KBM-7 (cell line): Measurements from ENCODE around the gene WDR74.

Experiments used
- DNase-seq: peaks from one replicate; pipeline ENCODE4 v3.0.0-alpha.2; 2015
- in situ Hi-C: fragments of 300-500 bp; cut with MboI; formaldehyde crosslinking; loops from 2 replicates; pipeline ENCODE4 v1.14.3; 2020; ENCODE audit warnings: low sequenced_read_pairs, low pct_unique_long_range_greater_than_20kb, mixed read lengths

Gene WDR74

DNA sequence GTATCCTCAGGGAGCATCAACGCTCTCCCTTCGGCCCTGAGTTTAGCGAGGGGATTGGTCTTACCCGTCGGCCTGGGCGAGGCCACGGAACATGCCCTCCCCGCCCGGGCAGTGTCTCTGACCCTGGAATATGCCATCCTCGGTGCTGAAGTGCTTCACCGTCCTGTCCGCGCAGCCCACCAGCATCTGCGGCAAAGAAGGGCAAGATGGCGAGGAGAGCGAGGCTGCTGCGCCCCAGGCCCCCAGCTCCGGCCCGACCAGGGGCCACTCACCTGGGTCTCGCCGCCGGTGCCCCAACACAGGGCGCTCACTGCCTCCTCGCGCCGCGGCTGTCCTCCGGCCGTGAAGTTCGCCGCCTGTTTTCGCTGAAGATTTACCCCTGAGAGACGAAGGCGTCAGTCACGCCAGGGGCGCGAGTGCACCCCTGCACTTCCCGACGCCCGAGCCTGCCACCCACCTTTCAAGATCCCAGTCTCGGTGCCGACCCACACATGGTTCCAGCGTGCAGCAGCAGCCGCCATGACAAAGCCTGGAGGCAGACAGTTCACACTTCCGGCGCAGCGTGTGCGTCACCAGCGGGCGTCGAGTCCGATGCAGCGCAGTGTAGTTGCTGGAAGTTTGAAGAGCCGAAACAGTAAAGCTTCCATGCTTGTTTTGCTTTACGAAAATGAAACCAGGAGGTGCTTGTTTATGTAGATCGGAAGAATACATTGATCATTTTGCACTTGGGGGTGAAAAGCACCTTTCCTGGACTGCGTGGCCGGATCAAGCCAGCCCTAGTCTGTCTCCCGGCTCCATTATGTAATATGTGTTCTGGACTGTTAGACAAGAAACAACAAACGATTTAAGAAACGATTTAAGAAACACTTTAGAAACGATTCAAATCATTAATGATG, at the start of gene WDR74:
WDR74 (minus strand) TSS at position 541 of the 896 bp plus-strand sequence; CDS start at position 521, 20 bp downstream.
- in situ Hi-C loops, result no loop called here
- peak; percentile 93 for DNase-seq

DNA sequence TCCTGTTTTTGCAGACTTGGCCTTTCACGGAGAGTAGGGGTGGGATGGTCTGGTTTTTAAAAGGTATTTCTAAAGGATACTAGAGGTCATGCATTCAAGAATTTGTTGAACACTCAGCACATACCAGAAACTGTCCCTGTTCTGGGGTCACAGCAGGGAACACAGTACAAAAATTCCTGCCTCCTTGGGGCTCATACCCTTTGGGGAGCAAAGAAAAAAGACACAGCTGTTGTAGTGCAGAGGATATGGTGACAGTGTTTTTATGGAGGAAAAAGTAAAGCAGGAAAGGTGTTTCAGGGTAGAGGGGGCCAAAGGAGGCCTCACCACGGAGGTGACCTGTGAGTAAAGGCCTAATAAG, 49.7 kb upstream of the WDR74 start:
- in situ Hi-C loops, result no loop called here
- DNase-seq, result no peak

DNA sequence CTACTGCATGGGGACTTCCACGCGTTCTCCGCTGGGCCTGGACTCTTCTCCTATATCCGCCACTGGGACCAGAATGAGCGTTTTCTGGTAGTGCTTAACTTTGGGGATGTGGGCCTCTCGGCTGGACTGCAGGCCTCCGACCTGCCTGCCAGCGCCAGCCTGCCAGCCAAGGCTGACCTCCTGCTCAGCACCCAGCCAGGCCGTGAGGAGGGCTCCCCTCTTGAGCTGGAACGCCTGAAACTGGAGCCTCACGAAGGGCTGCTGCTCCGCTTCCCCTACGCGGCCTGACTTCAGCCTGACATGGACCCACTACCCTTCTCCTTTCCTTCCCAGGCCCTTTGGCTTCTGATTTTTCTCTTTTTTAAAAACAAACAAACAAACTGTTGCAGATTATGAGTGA, 49.0 kb upstream of the WDR74 start:
- DNase-seq, result no peak
- in situ Hi-C loops, result no loop called here

DNA sequence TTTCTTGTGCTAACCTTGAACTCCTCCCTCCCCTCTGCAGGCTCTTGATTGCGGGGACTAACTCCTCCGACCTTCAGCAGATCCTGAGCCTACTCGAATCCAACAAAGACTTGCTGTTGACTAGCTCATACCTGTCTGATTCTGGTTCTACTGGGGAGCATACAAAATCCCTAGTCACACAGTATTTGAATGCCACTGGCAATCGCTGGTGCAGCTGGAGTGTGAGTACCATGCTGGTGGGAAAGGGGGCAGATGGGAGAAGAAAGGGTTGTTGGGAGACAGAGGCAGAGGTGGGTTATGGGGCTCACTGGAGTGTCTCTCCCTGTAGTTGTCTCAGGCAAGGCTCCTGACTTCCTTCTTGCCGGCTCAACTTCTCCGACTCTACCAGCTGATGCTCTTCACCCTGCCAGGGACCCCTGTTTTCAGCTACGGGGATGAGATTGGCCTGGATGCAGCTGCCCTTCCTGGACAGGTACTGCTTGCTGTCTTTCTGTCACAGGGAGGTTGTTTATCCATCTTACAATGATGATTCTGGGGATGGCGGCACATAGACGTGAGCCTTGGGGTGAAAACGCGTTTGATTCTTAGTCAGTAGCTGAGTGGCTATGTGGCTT, 45.9 kb upstream of the WDR74 start:
- no peak for DNase-seq
- in situ Hi-C loops, result no loop called here

DNA sequence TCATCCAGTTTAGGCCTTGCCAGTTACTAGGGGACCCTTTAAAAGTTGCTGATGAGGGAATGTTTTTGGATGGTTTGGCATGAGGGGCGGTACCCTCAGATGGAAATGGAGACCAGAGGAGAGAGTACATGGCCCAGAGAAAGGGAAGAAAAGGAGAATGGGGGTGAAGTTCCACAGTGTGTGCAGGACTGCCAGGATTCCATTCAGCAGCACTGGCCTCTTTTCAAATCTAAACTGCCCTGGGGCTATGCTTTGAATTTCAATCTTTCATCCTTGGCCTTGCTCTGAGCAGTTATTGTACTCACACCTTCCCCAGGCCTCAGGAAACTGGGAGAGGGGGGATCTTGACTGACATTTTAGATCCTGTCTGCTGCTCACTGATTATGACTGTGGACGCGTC, 44.3 kb upstream of the WDR74 start:
- DNase-seq, result no peak
- in situ Hi-C loops, result no loop called here

DNA sequence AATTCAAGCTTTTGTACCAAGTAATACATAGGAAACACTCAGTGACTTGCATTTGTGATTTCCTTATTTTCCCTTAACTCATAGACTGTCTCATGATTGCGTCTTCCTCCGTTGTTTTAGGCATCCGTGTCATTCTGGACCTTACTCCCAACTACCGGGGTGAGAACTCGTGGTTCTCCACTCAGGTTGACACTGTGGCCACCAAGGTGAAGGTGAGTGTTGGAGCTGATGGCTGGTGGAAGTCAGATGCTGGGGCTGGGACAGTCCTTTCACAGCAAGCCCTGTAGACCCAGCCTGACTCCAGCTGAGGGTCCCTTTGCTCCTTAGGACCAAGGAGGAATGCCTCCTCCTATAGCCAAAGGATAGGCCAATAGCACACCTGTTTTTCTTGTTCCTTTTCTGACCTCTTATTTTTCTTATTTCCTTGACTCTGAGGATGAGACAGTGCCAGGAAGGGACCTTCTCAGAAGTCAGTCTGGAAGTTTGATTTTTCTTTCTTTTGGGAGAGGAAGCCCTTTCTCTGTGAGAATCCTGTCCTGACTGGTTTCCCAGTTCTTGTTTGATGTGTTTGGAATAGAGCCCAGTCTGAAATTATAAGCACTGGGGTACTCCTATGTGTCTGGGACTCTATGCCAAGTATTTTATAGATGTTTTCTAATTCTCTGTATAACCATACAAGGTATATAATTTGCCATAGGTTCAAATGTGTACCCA, 43.6 kb upstream of the WDR74 start:
- in situ Hi-C loops, result no loop called here
- no peak for DNase-seq

DNA sequence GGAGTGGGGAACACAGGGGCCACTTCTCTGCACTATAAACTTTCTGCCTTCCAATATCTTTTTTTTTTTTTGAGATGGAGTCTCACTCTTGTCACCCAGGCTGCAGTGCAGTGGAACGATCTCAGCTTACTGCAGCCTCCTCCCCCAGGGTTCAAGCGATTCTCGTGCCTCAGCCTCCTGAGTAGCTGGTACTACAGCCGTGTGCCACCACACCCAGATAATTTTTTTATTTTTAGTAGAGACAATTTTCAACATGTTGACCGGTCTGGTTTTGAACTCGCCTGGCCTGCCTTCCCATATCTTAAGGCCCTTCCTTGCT, 43.0 kb upstream of the WDR74 start:
- no peak for DNase-seq
- in situ Hi-C loops, result no loop called here

DNA sequence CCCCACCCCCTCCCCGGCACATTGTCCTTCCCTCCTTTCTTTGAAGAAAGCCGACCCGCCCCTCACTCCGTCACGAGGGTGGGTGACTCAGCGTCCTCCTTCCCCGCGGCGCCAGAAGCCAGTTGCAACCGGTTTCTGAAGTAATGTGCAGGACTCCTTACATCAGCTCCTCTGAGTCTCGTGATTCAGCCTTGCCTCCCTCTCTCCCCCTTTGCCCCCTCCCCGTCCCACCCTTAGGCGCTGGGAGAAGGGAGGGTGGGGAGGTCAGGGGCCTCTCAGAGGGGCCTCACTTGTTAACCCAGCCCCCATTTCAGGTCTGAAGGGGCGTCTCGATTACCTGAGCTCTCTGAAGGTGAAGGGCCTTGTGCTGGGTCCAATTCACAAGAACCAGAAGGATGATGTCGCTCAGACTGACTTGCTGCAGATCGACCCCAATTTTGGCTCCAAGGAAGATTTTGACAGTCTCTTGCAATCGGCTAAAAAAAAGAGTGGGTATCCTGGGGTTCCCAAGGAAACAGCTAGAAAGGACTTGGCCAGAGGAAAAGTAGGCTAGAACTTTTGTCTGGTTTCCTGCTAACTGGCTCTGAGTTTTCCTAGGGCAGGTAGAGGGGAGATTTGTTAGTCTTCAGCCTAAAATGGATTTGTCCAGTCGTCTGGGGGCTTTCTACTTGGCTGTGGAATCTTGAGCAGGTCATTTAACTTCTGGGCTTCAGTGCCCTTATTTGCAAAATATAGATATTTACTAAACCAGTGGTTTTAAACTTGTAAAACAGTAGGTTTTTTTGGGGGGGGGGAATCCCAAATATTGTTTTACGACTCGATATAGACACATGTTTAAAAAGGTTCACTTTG, 42.4 kb upstream of the WDR74 start:
- DNase-seq, result peak; percentile 97
- in situ Hi-C loops, result no loop called here

DNA sequence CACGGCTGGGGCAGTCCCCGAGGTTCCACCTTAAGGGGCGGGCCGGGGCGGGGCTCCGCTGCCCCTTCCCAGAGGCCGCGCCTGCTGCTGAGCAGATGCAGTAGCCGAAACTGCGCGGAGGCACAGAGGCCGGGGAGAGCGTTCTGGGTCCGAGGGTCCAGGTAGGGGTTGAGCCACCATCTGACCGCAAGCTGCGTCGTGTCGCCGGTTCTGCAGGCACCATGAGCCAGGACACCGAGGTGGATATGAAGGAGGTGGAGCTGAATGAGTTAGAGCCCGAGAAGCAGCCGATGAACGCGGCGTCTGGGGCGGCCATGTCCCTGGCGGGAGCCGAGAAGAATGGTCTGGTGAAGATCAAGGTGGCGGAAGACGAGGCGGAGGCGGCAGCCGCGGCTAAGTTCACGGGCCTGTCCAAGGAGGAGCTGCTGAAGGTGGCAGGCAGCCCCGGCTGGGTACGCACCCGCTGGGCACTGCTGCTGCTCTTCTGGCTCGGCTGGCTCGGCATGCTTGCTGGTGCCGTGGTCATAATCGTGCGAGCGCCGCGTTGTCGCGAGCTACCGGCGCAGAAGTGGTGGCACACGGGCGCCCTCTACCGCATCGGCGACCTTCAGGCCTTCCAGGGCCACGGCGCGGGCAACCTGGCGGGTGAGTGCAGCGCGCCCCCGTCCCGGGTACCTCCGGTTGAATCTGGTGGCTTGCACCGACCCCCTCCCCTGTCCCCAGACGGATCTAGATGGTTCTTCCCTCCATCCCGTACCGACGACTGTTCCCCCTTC, 41.6 kb upstream of the WDR74 start, which contains the start of gene SLC3A2:
SLC3A2 (plus strand) TSS at position 94 of the 776 bp plus-strand sequence; CDS start at position 222, 128 bp downstream.
- in situ Hi-C loops, result no loop called here
- peak; percentile 90 for DNase-seq

DNA sequence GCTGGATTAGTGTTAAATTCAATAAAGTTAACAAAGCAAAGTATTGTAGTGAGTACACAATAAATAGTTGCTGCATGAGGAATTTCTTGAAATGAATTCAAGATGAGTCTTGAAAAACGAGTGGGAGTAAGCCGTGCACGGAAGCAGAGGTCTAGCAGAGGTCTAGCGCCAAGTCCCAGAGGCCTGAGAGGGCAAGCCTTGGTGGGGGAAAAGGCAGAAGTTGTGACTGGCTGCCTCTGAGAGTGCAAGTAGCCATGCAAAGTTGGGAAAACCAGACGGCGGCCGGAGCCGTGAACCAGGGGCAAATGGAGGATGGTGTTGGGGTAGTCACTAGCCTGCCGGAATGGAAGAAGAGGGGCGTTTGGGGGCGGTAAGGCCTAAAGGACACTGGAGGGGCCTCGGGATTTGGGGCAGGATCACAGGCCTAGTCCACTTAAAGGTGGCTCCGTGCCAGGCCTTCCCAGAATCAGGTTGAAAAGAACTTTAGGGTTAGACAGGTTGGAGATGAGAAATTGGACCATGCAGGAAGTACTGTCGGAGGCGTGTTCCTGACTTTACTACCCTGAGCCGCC, 40.9 kb upstream of the WDR74 start:
- in situ Hi-C loops, result no loop called here
- DNase-seq, result peak; percentile 62

DNA sequence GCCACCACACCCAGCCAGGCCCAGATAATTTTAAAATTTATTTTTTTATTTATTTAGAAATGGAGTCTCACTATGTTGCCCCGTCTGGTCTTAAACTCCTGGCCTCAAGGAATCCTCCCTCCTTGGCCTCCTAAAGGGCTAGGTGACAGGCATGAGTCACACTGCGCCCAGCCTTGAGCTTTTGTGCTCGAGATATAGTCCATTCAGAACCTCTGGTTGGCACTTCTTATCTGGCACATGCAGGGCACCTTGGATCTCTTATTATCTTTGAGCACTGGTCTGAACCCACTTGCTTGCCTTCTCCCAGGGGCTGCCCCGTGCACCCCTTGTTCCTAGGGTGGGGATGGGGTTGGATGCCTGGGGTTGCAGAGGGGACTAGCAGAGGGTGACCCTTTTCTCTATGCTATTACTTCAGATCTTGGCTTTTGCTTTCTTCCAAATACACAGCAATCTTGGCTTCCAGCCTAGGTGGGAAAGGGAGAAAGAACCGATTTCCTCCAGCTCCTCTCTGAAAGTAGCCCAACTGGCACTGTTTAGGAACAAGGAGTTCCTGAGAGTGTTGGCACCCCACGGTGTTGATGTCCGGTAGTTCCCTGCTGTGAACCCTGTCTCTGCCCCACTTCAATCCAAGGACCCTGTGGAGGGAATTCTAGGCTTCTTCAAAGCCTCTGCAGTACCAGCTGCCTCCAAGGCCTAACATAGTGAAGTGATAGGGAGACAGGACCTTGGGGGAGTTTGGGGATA, 40.0 kb upstream of the WDR74 start:
- in situ Hi-C loops, result no loop called here
- DNase-seq, result no peak

DNA sequence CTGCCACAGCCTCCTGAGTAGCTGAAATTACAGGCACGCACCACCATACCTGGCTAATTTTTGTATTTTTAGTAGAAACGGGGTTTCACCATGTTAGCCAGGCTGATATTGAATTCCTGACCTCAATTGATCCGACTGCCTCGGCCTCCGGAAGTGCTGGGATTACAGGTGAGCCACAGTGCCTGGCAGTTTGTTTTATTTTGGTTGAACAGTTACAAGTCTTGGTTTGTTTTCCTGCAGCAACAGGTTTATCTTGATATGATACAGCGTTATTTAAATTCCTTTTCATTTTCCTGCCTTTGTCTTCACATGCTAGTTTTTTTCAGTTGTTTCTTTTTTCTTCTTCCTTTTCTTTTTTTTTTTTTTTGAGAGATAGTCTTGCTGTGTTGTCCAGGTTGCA, 37.3 kb upstream of the WDR74 start:
- DNase-seq, result no peak
- in situ Hi-C loops, result no loop called here

DNA sequence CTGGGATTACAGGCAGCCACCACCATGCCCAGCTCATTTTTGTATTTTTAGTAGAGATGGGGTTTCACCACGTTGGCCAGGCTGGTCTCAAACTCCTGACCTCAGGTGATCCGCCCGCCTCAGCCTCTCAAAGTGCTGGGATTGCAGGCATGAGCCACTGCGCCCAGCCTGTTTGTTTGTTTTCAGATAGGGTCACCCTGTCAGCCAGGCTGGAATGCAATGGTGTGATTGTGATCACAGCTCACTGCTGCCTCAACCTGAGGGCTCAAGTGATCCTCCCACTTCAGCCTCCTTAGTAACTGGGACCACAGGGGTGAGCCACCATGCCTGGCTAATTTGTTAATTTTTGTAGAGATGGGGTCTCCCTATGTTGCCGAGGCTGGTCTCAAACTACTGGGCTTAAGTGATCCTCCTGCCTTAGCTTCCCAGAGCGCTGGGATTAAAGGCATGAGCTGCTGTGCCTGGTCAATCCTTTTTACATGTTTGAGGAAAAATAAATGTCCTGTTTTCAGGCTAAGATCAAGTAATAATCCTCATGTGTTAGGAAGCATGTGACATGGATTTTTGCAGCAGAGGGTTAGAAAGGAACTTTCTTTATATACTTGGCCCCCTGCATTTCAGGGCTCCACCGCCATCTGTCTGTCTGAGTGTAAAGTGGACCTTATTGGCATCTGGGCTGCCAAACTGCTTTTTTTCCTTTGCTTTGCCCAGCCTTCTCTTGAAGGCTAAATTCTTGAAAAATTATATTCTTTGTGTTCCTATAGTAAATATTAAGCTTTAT, 36.5 kb upstream of the WDR74 start:
- DNase-seq, result no peak
- in situ Hi-C loops, result no loop called here

DNA sequence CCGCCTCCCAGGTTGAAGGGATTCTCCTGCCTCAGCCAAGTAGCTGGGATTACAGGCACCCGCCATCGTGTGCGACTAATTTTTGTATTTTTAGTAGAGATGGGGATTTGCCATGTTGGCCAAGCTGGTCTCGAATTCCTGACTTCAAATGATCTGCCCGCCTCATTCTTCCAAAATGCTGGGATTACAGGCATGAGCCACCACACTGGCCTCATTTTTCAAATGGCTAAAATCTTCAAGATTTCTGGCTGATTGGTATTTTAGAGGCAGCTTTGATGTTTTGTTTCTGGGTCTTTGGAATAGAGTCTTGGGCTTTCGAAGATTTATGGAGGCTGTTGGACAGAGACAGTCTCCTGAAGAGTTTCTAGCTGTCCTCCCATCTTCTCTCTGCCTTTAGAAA, 35.5 kb upstream of the WDR74 start:
- in situ Hi-C loops, result no loop called here
- DNase-seq, result no peak

DNA sequence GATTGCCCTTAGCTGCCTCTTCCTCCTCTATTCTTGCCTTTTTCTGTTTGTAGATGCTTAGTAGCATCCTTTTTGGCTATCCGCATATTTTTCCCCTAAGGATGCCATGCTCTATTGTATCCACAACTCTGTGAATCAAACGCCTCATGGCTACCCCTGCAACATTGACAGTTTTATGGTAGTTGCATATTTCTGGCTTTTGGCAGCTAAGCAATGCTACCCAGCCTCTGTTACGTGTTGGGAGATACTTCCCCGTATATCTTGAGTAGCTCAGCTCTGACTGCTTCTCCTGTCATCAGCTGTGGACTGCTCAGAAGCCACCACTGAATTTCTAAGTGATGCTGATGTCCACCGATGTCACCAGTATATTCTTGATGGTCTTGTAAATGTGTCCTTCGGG, 26.2 kb upstream of the WDR74 start:
- in situ Hi-C loops, result no loop called here

DNA sequence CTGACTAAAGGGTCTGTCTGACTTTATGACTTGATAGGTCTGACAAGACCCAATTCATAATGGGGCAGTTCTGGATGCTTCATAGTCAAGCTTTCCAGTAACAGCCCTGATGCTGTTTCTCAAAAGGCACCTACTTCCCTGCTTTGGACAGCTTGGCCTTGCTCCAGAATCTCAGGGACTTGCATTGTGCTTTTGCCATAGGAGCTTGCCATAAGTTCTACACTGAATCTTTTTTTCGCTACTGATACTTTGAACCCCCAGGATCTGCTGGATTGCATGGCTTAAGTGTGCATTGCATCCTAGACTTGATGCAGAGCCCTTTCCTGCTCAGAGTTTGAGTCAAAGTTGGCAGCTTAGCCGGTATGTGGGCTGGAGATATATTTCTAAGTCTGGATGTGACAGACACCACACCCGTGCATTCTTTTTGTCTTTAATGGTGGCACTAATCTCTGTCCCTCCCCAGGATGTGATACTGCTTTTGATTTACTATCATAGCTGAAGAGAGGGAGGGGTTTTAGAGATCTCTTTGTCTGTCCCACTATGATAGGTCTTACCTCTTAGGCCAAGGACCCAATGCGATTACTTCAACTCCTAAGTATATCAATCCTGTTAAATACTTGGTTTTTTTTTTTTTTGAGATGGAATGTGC, 24.4 kb upstream of the WDR74 start:
- in situ Hi-C loops, result no loop called here
- no peak for DNase-seq

More for the DNA sequence above, 26.2 kb upstream of the WDR74 start:
- no peak for DNase-seq
